PFSK-1 (cell line): Measurements from ENCODE around the gene PARM1.

Experiments
- FOXP2 ChIP-seq: optimal IDR thresholded peaks from 2 replicates; pipeline ENCODE3; 2011; ENCODE audit warnings: borderline replicate concordance, control low read depth, inconsistent platforms; ENCODE audit not compliant: insufficient read depth; ENCODE audit errors: extremely low read length, extremely low read depth
- POLR2AphosphoS5 ChIP-seq: IDR thresholded peaks from 2 replicates; pipeline ENCODE4 v1.6.1; 2012; ENCODE audit warnings: low read depth, mild to moderate bottlenecking, control low read depth, low read length, moderate library complexity
- SIN3A ChIP-seq: IDR thresholded peaks from 2 replicates; pipeline ENCODE4 v1.6.1; 2012; ENCODE audit warnings: mild to moderate bottlenecking, low read length, moderate library complexity, borderline replicate concordance; ENCODE audit not compliant: insufficient read depth
- TAF1 ChIP-seq: IDR thresholded peaks from 2 replicates; pipeline ENCODE4 v1.6.1; 2012; ENCODE audit warnings: low read length, control low read depth, borderline replicate concordance; ENCODE audit not compliant: insufficient read depth
- TF ChIP-seq, protein P1 (sequence below), 2 experiments: IDR thresholded peaks; 2 replicates each; pipeline versions ENCODE4 v1.6.1 to v1.8.0; 2011 to 2012; ENCODE audit warnings: low read depth in 2 of 2, low read length in 2 of 2, control low read depth in 1 of 2, inconsistent platforms in 1 of 2, mild to moderate bottlenecking in 1 of 2, moderate library complexity in 1 of 2; ENCODE audit not compliant: insufficient read depth in 1 of 2

PARM1 gene

DNA sequence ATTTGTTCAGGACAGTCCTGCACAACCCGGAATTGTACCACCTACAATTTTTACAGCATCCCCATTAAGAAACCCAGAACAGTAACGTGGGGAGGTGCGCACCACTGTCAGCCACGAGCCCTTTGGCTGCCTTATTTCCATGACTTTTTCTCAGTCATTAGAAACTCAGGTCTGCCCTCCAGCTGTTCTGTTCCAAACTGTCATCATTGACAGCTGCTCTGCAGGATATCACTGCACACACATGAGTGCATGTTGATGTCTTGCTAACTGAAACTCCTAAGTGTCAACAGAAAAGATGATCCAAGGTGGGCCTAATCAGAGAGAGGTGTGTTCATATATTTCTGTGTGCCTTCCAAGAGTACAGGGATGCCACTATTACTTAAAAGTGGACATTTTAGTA lies 123.4 kb downstream of the PARM1 start:
- TF ChIP-seq POLR2AphosphoS5 (no peak), SIN3A (no peak), FOXP2 (no peak), TAF1 (no peak)
- TF ChIP-seq, protein P1, sequence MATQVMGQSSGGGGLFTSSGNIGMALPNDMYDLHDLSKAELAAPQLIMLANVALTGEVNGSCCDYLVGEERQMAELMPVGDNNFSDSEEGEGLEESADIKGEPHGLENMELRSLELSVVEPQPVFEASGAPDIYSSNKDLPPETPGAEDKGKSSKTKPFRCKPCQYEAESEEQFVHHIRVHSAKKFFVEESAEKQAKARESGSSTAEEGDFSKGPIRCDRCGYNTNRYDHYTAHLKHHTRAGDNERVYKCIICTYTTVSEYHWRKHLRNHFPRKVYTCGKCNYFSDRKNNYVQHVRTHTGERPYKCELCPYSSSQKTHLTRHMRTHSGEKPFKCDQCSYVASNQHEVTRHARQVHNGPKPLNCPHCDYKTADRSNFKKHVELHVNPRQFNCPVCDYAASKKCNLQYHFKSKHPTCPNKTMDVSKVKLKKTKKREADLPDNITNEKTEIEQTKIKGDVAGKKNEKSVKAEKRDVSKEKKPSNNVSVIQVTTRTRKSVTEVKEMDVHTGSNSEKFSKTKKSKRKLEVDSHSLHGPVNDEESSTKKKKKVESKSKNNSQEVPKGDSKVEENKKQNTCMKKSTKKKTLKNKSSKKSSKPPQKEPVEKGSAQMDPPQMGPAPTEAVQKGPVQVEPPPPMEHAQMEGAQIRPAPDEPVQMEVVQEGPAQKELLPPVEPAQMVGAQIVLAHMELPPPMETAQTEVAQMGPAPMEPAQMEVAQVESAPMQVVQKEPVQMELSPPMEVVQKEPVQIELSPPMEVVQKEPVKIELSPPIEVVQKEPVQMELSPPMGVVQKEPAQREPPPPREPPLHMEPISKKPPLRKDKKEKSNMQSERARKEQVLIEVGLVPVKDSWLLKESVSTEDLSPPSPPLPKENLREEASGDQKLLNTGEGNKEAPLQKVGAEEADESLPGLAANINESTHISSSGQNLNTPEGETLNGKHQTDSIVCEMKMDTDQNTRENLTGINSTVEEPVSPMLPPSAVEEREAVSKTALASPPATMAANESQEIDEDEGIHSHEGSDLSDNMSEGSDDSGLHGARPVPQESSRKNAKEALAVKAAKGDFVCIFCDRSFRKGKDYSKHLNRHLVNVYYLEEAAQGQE (IDR thresholded peaks at IDR 0.05; ENCODE audit: insufficient read depth in 1 of 2, low read depth in 2 of 2, low read length in 2 of 2) = no peak

DNA sequence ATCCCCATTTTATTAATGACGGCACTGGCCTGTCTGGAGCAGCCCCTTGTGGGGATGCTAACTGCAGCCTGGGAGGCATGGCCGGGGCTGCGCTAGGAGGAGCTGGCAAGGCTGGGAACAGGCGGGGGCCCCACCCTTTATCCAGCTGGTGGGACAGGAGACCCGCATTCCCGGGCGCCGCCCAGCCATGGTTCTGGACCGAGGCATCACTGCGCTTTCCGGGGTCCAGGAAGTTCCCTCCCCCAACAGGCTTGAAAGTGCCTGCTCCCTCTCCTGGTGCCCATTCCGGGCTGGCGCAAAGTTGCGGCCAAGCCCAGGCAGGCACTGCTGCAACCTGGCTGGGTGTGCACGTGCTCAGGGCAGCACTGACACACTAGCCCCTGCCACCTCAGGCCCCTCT lies 124.5 kb downstream of the PARM1 start:
- TF ChIP-seq SIN3A = no peak
- no peak for TF ChIP-seq TAF1
- TF ChIP-seq POLR2AphosphoS5 = no peak
- TF ChIP-seq, protein P1 (IDR thresholded peaks at IDR 0.05; ENCODE audit: insufficient read depth in 1 of 2, low read depth in 2 of 2, low read length in 2 of 2) = no peak
- no peak for TF ChIP-seq FOXP2

DNA sequence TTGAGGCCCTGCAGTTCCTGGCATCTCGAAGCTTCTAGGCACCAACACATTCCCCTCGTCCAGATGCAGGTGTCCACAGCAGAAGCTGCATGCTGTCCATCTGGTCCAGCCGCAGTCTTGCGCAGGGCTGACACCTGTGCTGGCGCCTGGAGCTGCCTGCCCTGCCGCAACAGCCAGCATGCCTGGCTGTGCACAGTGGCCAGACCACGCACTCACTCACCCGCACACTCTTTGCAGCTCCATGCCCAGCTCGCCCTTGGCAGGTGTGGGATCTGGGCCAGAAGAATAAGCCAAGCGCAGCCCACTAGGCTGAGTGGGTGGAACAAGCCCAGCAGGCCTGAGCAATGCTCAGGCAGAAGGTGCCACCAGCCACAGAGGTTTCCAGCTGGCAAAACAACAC lies 125.6 kb downstream of the PARM1 start:
- TF ChIP-seq POLR2AphosphoS5 = no peak
- TF ChIP-seq TAF1 = no peak
- no peak for TF ChIP-seq FOXP2
- no peak for TF ChIP-seq SIN3A
- TF ChIP-seq, protein P1 (IDR thresholded peaks at IDR 0.05; ENCODE audit: insufficient read depth in 1 of 2, low read depth in 2 of 2, low read length in 2 of 2) = no peak

DNA sequence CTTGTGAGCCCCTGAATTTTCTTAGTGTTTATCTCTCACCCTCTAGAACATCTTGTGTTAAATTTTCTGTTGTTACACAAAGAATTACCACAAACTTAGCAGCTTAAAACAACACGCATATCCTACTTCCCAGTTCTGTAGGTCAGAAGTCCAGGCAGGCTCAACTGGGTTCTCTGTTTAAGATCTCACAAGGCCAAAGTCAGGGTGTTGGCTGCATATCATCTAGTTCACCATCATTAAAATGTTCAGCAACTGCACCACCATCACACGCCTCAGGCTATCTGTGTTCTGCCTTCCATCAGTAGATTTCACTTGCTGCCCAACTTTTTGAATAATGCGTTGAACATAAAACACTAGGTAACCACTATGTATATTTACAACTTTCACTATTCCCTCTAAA lies 130.5 kb downstream of the PARM1 start:
- no peak for TF ChIP-seq TAF1
- TF ChIP-seq, protein P1 (IDR thresholded peaks at IDR 0.05; ENCODE audit: insufficient read depth in 1 of 2, low read depth in 2 of 2, low read length in 2 of 2) = no peak
- no peak for TF ChIP-seq SIN3A
- TF ChIP-seq POLR2AphosphoS5 = no peak
- TF ChIP-seq FOXP2 = no peak

DNA sequence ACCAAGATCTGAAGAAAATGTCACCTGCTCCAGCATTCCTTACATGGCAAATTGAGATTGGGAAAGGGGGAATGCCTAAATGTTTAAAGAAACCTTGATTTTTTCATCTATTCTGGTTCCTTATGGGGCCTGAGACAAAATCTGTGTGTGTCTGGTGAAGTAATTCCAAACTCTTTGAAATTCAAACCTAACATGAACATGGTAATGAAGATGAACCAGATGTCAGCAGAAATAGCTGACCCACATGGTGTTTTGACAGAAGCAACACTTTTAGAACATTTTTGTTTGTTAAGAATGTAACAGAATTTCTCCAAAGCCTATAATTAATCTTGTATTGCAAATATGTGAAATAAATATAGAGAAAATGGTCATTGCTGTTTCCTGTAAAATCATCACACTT lies 133.0 kb downstream of the PARM1 start:
- TF ChIP-seq TAF1 (no peak), POLR2AphosphoS5 (no peak), SIN3A (no peak), FOXP2 (no peak)
- TF ChIP-seq, protein P1 (IDR thresholded peaks at IDR 0.05; ENCODE audit: insufficient read depth in 1 of 2, low read depth in 2 of 2, low read length in 2 of 2) = no peak
